Uterus (tissue), 2 donors: ENCODE measurements around the gene SUSD1.

Experiments
- CTCF ChIP-seq, 4 experiments: fragments of 200-600 bp in 2 of 4; fragments of 450-650 bp in 2 of 4; sonication (generic) in 2 of 4; IDR thresholded peaks; one replicate each; pipeline ENCODE4 v1.5.1; 2016 to 2019; ENCODE audit warnings: antibody characterized with exemption in 4 of 4, mild to moderate bottlenecking in 2 of 4, moderate library complexity in 1 of 4
- POLR2A ChIP-seq, 2 donors: fragments of 450-650 bp; IDR thresholded peaks; one replicate each; pipeline ENCODE4 v1.6.1; 2016; ENCODE audit warnings: antibody characterized with exemption in 2 of 2, mild to moderate bottlenecking in 1 of 2, moderate library complexity in 1 of 2

GRCh38 chr9:112003538-112003937 is 171.6 kb downstream of the SUSD1 start:
- TF ChIP-seq CTCF (IDR thresholded peaks at IDR 0.05): no peak
- no peak for TF ChIP-seq POLR2A (IDR thresholded peaks at IDR 0.05)
